Kidney (tissue), 14 donors: ENCODE results near the gene SLC25A26. TPM values are rescaled to one million over a fixed set of nuclear protein-coding genes. Genes with fewer than 3 reads are reported as not detected.

Source experiments
- DNase-seq, 5 donors: peaks; one replicate each; pipeline ENCODE4 v3.0.0-alpha.2; 2013 to 2020
- FAIRE-seq: peaks from 2 replicates; lab custom pipeline; 2012; peaks lifted over from hg19 to GRCh38; lab: Jason Lieb, UNC
- H3K27ac ChIP-seq, 2 donors: one replicate each; pipeline ENCODE4 v1.7.0; 2013; ENCODE audit warnings: low read depth in 2 of 2, low read length in 2 of 2, inconsistent platforms in 1 of 2
- H3K27me3 ChIP-seq: one replicate; pipeline ENCODE4 v1.7.1; 2013; ENCODE audit warnings: low read length, inconsistent platforms; ENCODE audit not compliant: control insufficient read depth, insufficient read depth
- H3K36me3 ChIP-seq, 3 donors: one replicate each; pipeline versions ENCODE4 v1.7.0 to v1.7.1; 2013; ENCODE audit warnings: low read length in 3 of 3, control low read depth in 1 of 3, inconsistent platforms in 1 of 3; ENCODE audit not compliant: insufficient read depth in 3 of 3, control insufficient read depth in 2 of 3
- H3K4me1 ChIP-seq, 3 donors: one replicate each; pipeline versions ENCODE4 v1.7.0 to v1.7.1; 2013; ENCODE audit warnings: low read length in 3 of 3, inconsistent platforms in 1 of 3, low read depth in 1 of 3; ENCODE audit not compliant: control insufficient read depth in 2 of 3, insufficient read depth in 2 of 3
- H3K4me3 ChIP-seq, 3 donors: one replicate each; pipeline versions ENCODE4 v1.7.0 to v1.8.1; 2013; ENCODE audit warnings: low read length in 3 of 3, control low read depth in 1 of 3, inconsistent platforms in 1 of 3
- H3K9ac ChIP-seq, 3 donors: one replicate each; pipeline versions ENCODE4 v1.7.0 to v1.7.1; 2013; ENCODE audit warnings: low read length in 3 of 3, control low read depth in 1 of 3, inconsistent platforms in 1 of 3
- H3K9me3 ChIP-seq, 3 donors: one replicate each; pipeline versions ENCODE4 v1.7.0 to v1.7.1; 2013; ENCODE audit warnings: low read length in 3 of 3, control low read depth in 1 of 3, inconsistent platforms in 1 of 3; ENCODE audit not compliant: control insufficient read depth in 2 of 3, insufficient read depth in 1 of 3
- intact Hi-C: fragments of 100-400 bp; cut with DNase I; formaldehyde crosslinking; loops from one replicate; pipeline ENCODE4 v1.11.1; 2022
- polyA plus RNA-seq: library from polyadenylated mRNA; stranded (reverse); fragments of 350-450 nt; fragmentation: Illumina TruSeq; extraction: RNeasy Lipid Tissue Mini Kit (QIAGEN cat#74804); gene quantifications from one replicate; pipeline ENCODE4 v1.2.3, GENCODE V29; 2014; ENCODE audit warnings: low read depth, low replicate concordance; ENCODE audit not compliant: insufficient read depth
- total RNA-seq: library from RNA; stranded (reverse); fragmentation: NEBNext Ultra II Directional; extraction: Animal tissue kit (Norgen Biotek cat#: 25700); gene quantifications from one replicate; pipeline ENCODE4 v1.2.1, GENCODE V29; 2021
- TF ChIP-seq, protein P1 (sequence below): IDR thresholded peaks from 3 replicates; pipeline ENCODE4 v1.5.1; 2012; ENCODE audit warnings: mild to moderate bottlenecking, moderate library complexity, borderline replicate concordance; ENCODE audit not compliant: insufficient read depth; ENCODE audit errors: extremely low read depth
- donor health status: control.
- donor health status: control.
- donor health status: control.
- donor health status: control.
- donor health status: control.
- donor health status: DM: yes; HTN: yes; CAD: no.
- donor health status: Normal renal cell carcinoma (clear cell type).

Gene SLC25A26
- total and polyA plus RNA-seq, 2 donors from 2014 or later: 23.9 to 25.4 TPM

DNA sequence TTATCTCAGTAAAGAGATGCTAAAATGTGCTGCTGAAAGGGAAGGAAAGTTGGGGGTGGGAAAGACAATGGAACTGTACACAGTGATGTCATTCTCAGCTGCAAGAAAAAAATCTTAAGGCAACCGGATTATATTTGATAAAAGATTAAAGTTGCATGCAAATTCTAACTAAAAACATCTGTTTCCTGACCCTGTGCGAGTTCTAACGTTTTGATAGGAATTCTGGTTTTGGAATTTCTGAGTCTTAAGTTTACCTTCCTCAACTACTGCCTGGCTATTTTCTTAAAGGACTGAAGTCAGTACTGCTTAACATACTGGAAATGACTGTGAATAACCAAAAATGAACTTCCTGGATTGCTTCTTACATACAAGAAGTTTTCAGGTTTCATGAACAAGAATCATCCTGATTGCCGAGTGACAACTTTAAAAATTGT, 115.5 kb downstream of the SLC25A26 start:
- no peak overlapping the region for H3K27ac ChIP-seq
- no peaks in the 10 kb centered on the region for H3K4me1 ChIP-seq
- H3K4me3 ChIP-seq: no peak overlapping the region
- FAIRE-seq (no peak), DNase-seq (peak in 2 of 5 donors; percentile 3 to 27)
- TF ChIP-seq, protein P1, sequence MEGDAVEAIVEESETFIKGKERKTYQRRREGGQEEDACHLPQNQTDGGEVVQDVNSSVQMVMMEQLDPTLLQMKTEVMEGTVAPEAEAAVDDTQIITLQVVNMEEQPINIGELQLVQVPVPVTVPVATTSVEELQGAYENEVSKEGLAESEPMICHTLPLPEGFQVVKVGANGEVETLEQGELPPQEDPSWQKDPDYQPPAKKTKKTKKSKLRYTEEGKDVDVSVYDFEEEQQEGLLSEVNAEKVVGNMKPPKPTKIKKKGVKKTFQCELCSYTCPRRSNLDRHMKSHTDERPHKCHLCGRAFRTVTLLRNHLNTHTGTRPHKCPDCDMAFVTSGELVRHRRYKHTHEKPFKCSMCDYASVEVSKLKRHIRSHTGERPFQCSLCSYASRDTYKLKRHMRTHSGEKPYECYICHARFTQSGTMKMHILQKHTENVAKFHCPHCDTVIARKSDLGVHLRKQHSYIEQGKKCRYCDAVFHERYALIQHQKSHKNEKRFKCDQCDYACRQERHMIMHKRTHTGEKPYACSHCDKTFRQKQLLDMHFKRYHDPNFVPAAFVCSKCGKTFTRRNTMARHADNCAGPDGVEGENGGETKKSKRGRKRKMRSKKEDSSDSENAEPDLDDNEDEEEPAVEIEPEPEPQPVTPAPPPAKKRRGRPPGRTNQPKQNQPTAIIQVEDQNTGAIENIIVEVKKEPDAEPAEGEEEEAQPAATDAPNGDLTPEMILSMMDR: no peak
- no peaks in the 10 kb centered on the region for H3K9me3 ChIP-seq
- H3K27me3 ChIP-seq: no peaks in the 10 kb centered on the region
- intact Hi-C loops: no loop called here
- no peak overlapping the region for H3K9ac ChIP-seq
- H3K36me3 ChIP-seq: no peaks in the 10 kb centered on the region

DNA sequence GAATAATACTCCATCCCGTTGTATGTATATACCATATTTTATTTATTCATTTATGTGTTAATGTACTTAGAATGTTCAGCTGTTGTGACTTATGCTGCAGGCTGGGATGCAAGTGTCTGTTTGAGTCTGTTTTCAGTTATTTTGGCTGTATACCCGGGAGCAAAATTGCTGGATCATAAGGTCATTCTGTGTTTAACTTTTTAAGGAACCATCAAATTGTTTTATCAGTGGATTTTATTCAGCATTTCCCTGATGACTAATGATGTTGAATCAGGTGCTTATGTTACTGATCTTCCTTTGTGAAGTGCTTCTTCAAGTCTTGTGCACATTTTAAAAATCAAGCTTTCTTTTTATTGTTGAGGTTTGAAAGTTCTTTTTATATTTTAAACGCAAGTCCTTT, 118.1 kb downstream of the SLC25A26 start:
- TF ChIP-seq, protein P1: no peak
- Histone ChIP-seq H3K27me3 (no peaks in the 10 kb centered on the region), H3K9me3 (no peaks in the 10 kb centered on the region), H3K9ac (no peak overlapping the region), H3K27ac (no peak overlapping the region), H3K36me3 (no peaks in the 10 kb centered on the region), H3K4me3 (no peak overlapping the region), H3K4me1 (no peaks in the 10 kb centered on the region)
- DNase-seq (no peak), FAIRE-seq (no peak)
- intact Hi-C loops: no loop called here

DNA sequence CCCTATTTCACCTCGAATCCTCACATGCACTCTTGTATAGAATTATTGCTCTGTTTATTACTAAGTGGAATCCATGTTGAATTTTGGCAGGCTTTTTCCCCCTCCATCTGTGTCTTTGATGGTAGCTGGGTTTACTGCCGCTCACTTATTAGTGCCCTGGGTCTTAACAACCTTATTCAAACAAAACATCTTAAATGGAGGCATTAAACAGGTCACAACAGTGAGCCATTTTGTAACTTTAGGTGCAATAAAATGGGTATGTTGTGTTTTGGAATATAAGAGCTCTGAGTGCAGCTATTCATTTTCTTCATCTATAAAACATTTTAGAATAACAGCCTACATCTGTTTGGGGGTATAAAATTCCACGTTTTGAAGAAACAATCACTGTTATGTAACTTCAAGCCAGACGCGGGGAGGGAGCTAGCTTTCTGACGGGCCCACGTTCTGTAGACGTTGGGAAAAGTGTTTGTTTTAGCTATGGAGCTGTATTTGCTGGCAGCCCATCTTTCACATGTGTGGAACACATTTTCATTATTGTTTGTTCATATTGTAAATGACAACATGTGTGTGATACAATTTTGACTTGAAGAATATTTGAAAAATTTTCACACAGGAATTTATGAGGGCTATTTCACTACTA, 122.0 kb downstream of the SLC25A26 start:
- Histone ChIP-seq H3K9me3 (no peaks in the 10 kb centered on the region), H3K36me3 (no peaks in the 10 kb centered on the region), H3K27me3 (no peaks in the 10 kb centered on the region), H3K9ac (no peak overlapping the region), H3K27ac (no peak overlapping the region), H3K4me3 (no peak overlapping the region), H3K4me1 (no peaks in the 10 kb centered on the region)
- TF ChIP-seq, protein P1: no peak
- DNase-seq (peak in 1 of 5 donors; percentile 15), FAIRE-seq (no peak)
- intact Hi-C loops: no loop called here
